Type B pancreatic cell (in vitro differentiated cells): ENCODE measurements around the gene TPP2. TPM values are rescaled to one million over a fixed set of nuclear protein-coding genes. Genes with fewer than 3 reads are reported as not detected.

ENCODE experiments used
- DNase-seq: peaks from one replicate; pipeline ENCODE4 v3.0.0; 2021; ENCODE audit warnings: mixed read lengths; ENCODE audit not compliant: unreplicated experiment; ENCODE audit errors: extremely low spot score
- H3K27ac Mint-ChIP-seq: 2 replicates; pipeline ENCODE4 v1.8.0; 2021; ENCODE audit warnings: mild to moderate bottlenecking, mixed read lengths
- H3K27me3 Mint-ChIP-seq: 2 replicates; pipeline ENCODE4 v1.8.0; 2021; ENCODE audit warnings: mixed read lengths
- H3K36me3 Mint-ChIP-seq: 2 replicates; pipeline ENCODE4 v1.8.0; 2021; ENCODE audit warnings: mixed read lengths
- H3K4me1 Mint-ChIP-seq: one replicate; pipeline ENCODE4 v1.8.0; 2021; ENCODE audit warnings: mixed read lengths; ENCODE audit not compliant: unreplicated experiment
- H3K4me3 Mint-ChIP-seq: 2 replicates; pipeline ENCODE4 v1.8.0; 2021; ENCODE audit warnings: mild to moderate bottlenecking, mixed read lengths
- H3K9me3 Mint-ChIP-seq: 2 replicates; pipeline ENCODE4 v1.8.0; 2021; ENCODE audit warnings: mixed read lengths
- long read RNA-seq: library from polyadenylated mRNA; unstranded; transcript quantifications from one replicate; pipeline ENCODE4 v2.0.0, GENCODE V29; 2020
- total RNA-seq: library from RNA; stranded (reverse); gene quantifications from 2 replicates; pipeline ENCODE4 v1.2.1, GENCODE V29; 2021; ENCODE audit warnings: low replicate concordance
- TF ChIP-seq, protein P1 (sequence below): fragments of 200-600 bp; sonication (generic); conservative IDR thresholded peaks from 2 replicates; pipeline ENCODE4 v1.5.0; 2021; ENCODE audit warnings: antibody characterized with exemption, mild to moderate bottlenecking

The TPP2 gene
- total RNA-seq, result 43.6 and 54.4 TPM in 2 replicates
- long read RNA-seq, partial matches to known transcripts, result 55 of 64 reads
- long read RNA-seq, other reads (novel, unspliced or antisense), result 6 of 64 reads

DNA sequence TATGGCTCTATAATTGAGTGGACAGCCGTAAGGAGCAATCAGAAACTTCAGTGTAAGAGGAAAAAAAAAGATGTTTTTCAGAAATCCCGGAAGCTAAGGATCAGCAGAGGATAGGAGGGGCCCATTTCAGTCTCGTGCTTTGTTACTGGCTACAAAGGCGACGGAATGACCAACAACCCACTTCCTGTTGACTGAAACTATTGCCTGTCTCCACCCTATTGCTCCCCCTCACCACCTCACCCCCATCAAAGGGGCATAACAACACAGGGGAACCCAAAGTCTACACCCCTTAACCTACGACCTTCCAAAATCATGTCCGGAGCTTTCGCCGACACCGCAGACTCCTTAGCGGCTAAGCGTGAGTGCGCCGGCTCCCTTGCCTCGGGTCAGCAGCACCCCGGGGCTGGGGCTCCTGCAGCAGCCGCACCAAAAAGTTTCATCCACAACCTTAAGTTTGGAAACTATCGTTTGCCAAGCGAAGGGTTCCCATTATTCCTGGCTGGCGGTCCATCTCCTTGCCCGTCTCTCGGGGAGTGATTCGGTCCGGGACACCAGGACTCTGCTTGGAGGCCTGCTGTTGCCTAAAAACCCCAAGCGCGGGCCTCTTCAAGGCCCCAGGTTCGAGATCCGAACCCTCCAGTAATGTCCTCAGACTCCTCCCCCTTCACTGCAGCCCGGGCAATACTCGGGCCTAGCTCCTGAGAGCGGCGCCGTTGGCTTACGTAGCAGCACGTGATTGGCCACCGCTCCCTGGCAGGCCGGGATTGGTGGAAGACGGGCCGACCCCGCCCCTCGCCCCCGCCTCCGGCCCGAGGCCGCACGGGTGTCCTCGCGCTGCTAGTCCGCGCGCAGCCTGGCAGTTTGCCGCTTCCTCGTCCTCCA is at the start of gene TPP2:
TSS of gene TPP2 (plus strand) at position 840 of the 882 bp plus-strand sequence. CDS start 53 bp downstream, outside the sequence.
- TF ChIP-seq, protein P1, sequence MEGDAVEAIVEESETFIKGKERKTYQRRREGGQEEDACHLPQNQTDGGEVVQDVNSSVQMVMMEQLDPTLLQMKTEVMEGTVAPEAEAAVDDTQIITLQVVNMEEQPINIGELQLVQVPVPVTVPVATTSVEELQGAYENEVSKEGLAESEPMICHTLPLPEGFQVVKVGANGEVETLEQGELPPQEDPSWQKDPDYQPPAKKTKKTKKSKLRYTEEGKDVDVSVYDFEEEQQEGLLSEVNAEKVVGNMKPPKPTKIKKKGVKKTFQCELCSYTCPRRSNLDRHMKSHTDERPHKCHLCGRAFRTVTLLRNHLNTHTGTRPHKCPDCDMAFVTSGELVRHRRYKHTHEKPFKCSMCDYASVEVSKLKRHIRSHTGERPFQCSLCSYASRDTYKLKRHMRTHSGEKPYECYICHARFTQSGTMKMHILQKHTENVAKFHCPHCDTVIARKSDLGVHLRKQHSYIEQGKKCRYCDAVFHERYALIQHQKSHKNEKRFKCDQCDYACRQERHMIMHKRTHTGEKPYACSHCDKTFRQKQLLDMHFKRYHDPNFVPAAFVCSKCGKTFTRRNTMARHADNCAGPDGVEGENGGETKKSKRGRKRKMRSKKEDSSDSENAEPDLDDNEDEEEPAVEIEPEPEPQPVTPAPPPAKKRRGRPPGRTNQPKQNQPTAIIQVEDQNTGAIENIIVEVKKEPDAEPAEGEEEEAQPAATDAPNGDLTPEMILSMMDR, result no peak
- no peaks in the 10 kb centered on the region for H3K27me3 Mint-ChIP-seq
- DNase-seq, result peak; percentile 99
- H3K4me3 Mint-ChIP-seq, result peak within 1 kb of the TSS; percentile 100
- peak within 1 kb of the TSS; percentile 100 for H3K27ac Mint-ChIP-seq
- no peaks in the 10 kb centered on the region for H3K9me3 Mint-ChIP-seq
- H3K4me1 Mint-ChIP-seq, result peaks cover 46% of the 10 kb centered on the region
- H3K36me3 Mint-ChIP-seq, result peaks cover 3% of the 10 kb centered on the region

DNA sequence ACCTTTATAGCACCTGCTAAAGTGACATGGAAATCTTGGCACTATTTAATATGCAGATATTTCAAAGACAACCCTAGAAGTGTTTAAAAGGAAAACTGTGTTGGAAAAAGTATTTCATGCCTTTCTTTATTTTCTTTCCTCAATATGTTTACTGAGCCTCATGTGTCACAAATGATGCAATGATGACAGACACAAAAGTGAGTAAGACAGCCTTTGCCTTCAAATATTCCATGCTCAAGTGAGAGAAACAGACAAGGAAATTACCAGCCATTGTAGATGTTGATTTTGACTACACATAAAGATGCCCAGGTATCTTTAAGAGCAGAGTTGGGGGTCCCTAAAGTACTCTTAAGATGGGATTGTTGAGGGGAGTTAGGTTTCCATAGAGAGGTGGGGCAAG is 48.0 kb upstream of the TPP2 start:
- no peak for DNase-seq
- H3K27me3 Mint-ChIP-seq, result peaks cover 10% of the 10 kb centered on the region
- H3K4me3 Mint-ChIP-seq, result no peak overlapping the region
- TF ChIP-seq, protein P1, result no peak
- no peaks in the 10 kb centered on the region for H3K9me3 Mint-ChIP-seq
- no peak overlapping the region for H3K27ac Mint-ChIP-seq
- no peaks in the 10 kb centered on the region for H3K4me1 Mint-ChIP-seq
- no peaks in the 10 kb centered on the region for H3K36me3 Mint-ChIP-seq

DNA sequence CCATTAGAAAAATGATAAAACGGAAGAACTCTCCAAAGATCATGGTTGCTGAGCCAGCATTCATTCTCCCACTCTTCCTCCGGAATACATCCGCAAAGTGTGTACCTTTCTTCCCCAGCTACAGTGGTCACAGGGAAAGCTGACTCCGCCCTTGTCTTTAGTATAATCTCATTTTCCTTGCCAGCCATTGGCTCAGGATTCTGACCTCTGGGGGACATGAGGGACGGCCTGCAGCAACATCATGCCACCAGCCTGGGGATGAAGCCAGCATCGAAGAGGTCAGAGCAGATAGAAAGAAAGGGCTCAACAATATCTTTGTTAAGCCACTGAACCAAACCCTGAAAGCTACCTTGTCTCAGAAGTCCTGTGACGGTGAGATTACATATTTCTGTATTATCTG is 46.3 kb upstream of the TPP2 start:
- H3K9me3 Mint-ChIP-seq, result no peaks in the 10 kb centered on the region
- H3K4me3 Mint-ChIP-seq, result no peak overlapping the region

DNA sequence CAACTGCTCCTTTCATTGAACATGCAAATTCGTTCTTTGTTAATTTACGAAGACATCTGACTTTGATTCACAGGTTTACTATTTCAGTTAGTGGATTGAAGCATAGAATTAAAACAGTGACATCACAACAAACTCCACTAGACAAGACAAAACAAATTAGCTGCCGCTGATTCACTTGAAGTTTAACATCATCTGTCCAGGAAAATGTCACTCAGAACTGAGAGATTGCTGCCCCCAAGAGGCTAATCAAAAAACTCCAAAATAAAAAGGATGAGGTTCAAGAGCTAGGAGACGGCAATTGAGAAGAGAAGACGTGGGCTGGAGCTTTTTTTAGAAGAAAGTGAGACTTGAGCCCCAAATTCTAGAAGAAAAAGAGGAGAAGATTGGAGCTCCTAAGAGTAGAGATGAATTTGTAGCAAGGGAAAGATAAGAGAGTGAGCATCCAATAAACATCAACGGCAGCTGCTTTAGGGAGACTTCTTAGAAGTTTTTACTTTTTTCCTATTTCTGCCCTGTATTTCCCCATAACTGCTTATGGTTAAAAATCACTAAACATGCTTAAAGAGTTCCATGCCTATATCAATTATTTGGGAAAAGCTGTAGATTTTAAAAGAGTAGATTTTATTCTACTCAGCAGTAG is 40.8 kb upstream of the TPP2 start:
- no peaks in the 10 kb centered on the region for H3K9me3 Mint-ChIP-seq
- TF ChIP-seq, protein P1, result peak; percentile 75
- peaks cover 9% of the 10 kb centered on the region for H3K27me3 Mint-ChIP-seq
- DNase-seq, result no peak
- H3K4me3 Mint-ChIP-seq, result no peak overlapping the region
- H3K36me3 Mint-ChIP-seq, result no peaks in the 10 kb centered on the region
- H3K4me1 Mint-ChIP-seq, result no peaks in the 10 kb centered on the region
- no peak overlapping the region for H3K27ac Mint-ChIP-seq

More for the DNA sequence above, 46.3 kb upstream of the TPP2 start:
- Mint-ChIP-seq H3K36me3 (no peaks in the 10 kb centered on the region), H3K27ac (no peak overlapping the region), H3K4me1 (no peaks in the 10 kb centered on the region), H3K27me3 (peaks cover 7% of the 10 kb centered on the region)
- TF ChIP-seq, protein P1, result no peak
- DNase-seq, result no peak

DNA sequence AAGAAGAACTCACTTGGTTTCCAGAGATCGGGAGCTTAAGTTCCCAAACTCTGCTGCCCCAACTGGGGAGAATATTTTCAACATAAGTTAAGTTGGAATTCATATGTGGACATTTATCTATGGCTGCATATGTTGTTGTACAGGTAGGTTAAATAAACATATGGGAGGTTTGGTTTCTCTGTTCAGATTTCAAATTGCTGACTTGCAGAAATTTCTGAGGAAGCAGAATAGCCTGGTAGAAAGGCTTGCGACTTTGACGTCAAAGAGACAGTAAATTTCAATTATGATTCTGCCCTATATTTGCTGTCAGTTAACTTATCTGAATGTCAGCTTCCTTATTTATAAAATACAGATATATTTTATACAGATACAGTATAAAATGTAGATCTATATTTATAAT is 40.0 kb upstream of the TPP2 start:
- Mint-ChIP-seq H3K9me3 (no peaks in the 10 kb centered on the region), H3K36me3 (no peaks in the 10 kb centered on the region), H3K27ac (no peak overlapping the region), H3K4me1 (no peaks in the 10 kb centered on the region), H3K4me3 (no peak overlapping the region), H3K27me3 (peaks cover 9% of the 10 kb centered on the region)
- no peak for DNase-seq
- TF ChIP-seq, protein P1, result no peak
